Small intestine (tissue), 7 donors: ENCODE data around the gene PTPRR. TPM values are rescaled to one million over a fixed set of nuclear protein-coding genes. Genes with fewer than 3 reads are reported as not detected.
A peak's percentile ranks its signal among the peaks of the same experiment; 100 is the strongest.

Source experiments
- DNase-seq, 2 donors: peaks; one replicate each; pipeline versions ENCODE4 v3.0.0 to v3.0.0-alpha.2; 2013
- FAIRE-seq: peaks from 2 replicates; lab custom pipeline; 2012; peaks lifted over from hg19 to GRCh38; lab: Jason Lieb, UNC
- H3K27ac ChIP-seq, 3 donors: one replicate each; pipeline ENCODE4 v1.5.1; 2013; ENCODE audit warnings: low read length in 2 of 3, mild to moderate bottlenecking in 2 of 3, control low read depth in 1 of 3, inconsistent platforms in 1 of 3, low read depth in 1 of 3, moderate library complexity in 1 of 3
- H3K27me3 ChIP-seq, 3 donors: one replicate each; pipeline ENCODE4 v1.6.1; 2013; ENCODE audit warnings: low read length in 3 of 3, inconsistent platforms in 1 of 3; ENCODE audit not compliant: control insufficient read depth in 3 of 3, insufficient read depth in 3 of 3
- H3K36me3 ChIP-seq, 3 donors: one replicate each; pipeline ENCODE4 v1.6.1; 2013; ENCODE audit warnings: low read length in 3 of 3, inconsistent platforms in 1 of 3, low read depth in 1 of 3, mild to moderate bottlenecking in 1 of 3, moderate library complexity in 1 of 3; ENCODE audit not compliant: control insufficient read depth in 3 of 3, insufficient read depth in 2 of 3
- H3K4me1 ChIP-seq, 3 donors: one replicate each; pipeline ENCODE4 v1.6.1; 2013; ENCODE audit warnings: low read length in 2 of 3, inconsistent platforms in 1 of 3, low read depth in 1 of 3, mild to moderate bottlenecking in 1 of 3, moderate library complexity in 1 of 3; ENCODE audit not compliant: control insufficient read depth in 3 of 3, insufficient read depth in 2 of 3
- H3K4me3 ChIP-seq, 3 donors: one replicate each; pipeline ENCODE4 v1.5.1; 2013; ENCODE audit warnings: low read length in 3 of 3, control low read depth in 1 of 3, inconsistent platforms in 1 of 3, low read depth in 1 of 3, mild to moderate bottlenecking in 1 of 3, moderate library complexity in 1 of 3
- H3K9me3 ChIP-seq, 2 donors: one replicate each; pipeline ENCODE4 v1.6.1; 2013; ENCODE audit warnings: low read depth in 1 of 2, low read length in 1 of 2; ENCODE audit not compliant: control insufficient read depth in 2 of 2, insufficient read depth in 1 of 2
- WGBS, 3 donors: extraction: QIAGEN DNeasy Blood & Tissue Kit; methylation state at CpG; one replicate each; pipeline ENCODE4 v1.1.7; 2013; 5-methylcytosine and 5-hydroxymethylcytosine counted together
- polyA plus RNA-seq, 4 donors: library from polyadenylated mRNA; stranded (reverse) in 3 of 4; unstranded in 1 of 4; fragments of 200-250 nt in 3 of 4; fragments of 120-200 nt in 1 of 4; gene quantifications; one replicate each; pipeline versions ENCODE4 v1.2.1 to v1.2.3, GENCODE V29; 2013
- donor health status: healthy with polysubstance abuse.
- donor health status: control.
- donor health status: control.
- donor health status: Bipolar disorder and iron deficiency.
- donor health status: healthy.

Gene PTPRR
- polyA plus RNA-seq, 4 donors: 0.84 to 18.9 (median 5.4) TPM

DNA sequence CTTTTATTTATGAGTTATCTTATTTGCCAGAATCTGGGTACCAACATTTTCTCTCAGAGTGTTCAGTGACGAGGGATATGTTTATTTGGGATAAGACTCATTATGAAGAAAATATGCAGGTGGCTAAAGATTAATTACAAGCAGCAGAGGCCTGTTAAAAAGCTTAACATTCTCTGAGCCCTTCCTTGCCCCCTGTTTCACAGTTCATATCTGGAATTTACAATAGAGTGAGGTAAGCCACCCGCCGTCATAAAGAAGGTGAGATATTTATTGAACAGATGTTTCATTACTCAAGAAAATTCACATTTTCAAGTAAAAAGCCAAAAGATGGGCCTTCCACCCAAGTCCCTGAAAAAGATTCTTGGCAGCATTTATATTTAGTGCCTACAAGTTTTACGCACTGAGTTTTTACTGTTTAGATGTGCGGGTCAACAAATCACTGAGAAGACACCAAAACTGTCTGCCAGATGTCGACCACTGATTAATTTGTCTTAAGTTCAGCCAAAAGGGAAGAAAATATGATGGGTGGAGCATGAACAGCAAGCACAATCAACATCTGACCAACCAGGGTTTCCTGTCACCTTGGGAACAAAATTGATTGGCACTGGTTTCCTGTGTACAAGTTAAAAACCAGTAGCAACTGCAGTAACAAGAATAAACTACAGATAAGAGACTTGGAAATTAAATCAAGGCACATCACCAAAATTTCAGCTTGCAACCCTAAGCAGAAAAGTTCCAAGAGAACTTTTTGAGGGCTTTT lies 197.8 kb downstream of the PTPRR start:
- DNase-seq: no peak
- H3K27me3 ChIP-seq: no peaks in the 10 kb centered on the region
- FAIRE-seq: no peak
- peak overlapping the region in 1 of 3 donors; percentile 24 for H3K27ac ChIP-seq
- H3K4me1 ChIP-seq: no peaks in the 10 kb centered on the region
- H3K36me3 ChIP-seq: no peaks in the 10 kb centered on the region
- no peaks in the 10 kb centered on the region for H3K9me3 ChIP-seq
- 56 to 76% (median 61%) methylated on average over 6 of the region's 6 CpGs for WGBS, 3 donors
- H3K4me3 ChIP-seq: no peak overlapping the region

DNA sequence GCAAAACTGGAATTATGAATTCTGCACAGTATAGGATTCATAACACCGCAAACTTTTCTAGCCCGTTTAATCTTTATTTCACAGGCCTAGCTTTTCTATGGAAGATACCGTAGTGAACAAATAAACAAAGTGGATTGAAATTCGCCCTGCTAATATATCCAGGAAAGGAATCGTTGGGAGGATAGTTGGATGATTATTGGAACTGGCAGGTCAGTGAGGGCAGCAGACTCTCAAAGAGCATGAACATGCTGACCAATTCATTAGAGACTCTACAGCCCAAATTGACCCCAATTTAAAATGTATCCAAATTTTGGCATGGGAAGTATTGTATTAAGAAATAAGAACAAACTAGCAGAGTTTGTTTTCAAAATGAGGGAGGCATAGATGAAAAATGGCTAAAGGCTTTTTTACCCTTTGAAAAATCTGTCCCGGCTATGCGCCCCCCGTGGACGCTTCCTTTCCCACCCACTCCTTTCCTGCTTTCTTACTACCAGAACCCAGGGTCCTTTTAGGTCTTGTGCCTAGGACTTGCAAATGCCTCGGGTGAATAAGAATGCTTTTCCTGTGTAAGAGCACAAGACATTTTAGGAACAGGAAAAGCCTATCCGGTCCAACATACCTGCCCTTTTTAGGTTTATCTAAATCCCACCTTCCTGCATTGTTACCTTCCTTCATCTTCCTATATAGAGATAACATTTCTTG lies 198.7 kb downstream of the PTPRR start:
- H3K27me3 ChIP-seq: no peaks in the 10 kb centered on the region
- FAIRE-seq (no peak), DNase-seq (no peak)
- WGBS, 3 donors: 74 to 85% (median 83%) methylated on average over 11 of the region's 11 CpGs
- no peak overlapping the region for H3K4me3 ChIP-seq
- H3K9me3 ChIP-seq: no peaks in the 10 kb centered on the region
- no peaks in the 10 kb centered on the region for H3K36me3 ChIP-seq
- no peaks in the 10 kb centered on the region for H3K4me1 ChIP-seq
- H3K27ac ChIP-seq: no peak overlapping the region

DNA sequence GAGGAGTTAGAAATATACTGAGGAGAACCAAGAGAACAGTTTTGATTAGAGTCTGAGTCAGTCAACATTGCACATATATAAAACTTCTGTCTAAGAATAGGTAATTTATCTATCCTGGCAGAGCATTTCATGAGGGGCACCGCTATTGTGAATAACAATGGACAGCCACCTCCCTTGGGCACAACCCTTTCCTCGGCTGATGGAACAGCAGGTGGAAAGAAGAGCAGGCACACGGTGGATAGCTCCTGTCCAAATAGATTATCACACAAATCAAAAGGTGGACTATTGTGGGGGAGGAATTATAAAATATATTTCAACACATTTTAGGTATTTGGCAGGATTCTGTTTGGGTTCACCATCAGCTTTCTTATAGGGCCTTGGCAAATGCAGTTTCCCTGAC lies 199.3 kb downstream of the PTPRR start:
- 64 to 75% (median 73%) methylated on average over 3 of the region's 3 CpGs for WGBS, 3 donors
- no peak overlapping the region for H3K4me3 ChIP-seq
- H3K27me3 ChIP-seq: no peaks in the 10 kb centered on the region
- no peaks in the 10 kb centered on the region for H3K4me1 ChIP-seq
- no peaks in the 10 kb centered on the region for H3K9me3 ChIP-seq
- DNase-seq: no peak
- no peaks in the 10 kb centered on the region for H3K36me3 ChIP-seq
- FAIRE-seq: no peak
- H3K27ac ChIP-seq: no peak overlapping the region

- no peaks in the 10 kb centered on the region for H3K9me3 ChIP-seq
- H3K27ac ChIP-seq: no peak overlapping the region
- peak overlapping the region in 1 of 3 donors; percentile 17 for H3K4me3 ChIP-seq
- DNase-seq (peak; percentile 23 to 46), FAIRE-seq (no peak)
- H3K27me3 ChIP-seq: no peaks in the 10 kb centered on the region
- 24 to 28% (median 27%) methylated on average over 19 of the region's 19 CpGs for WGBS, 3 donors
- H3K4me1 ChIP-seq: no peaks in the 10 kb centered on the region
- H3K36me3 ChIP-seq: no peaks in the 10 kb centered on the region
Measured at GRCh38 chr12:70719672-70720420, 200.7 kb downstream of the PTPRR start.

GRCh38 chr12:70719071-70719470 lies 201.5 kb downstream of the PTPRR start:
- no peak for DNase-seq
- no peak overlapping the region for H3K4me3 ChIP-seq
- no peaks in the 10 kb centered on the region for H3K4me1 ChIP-seq
- no peak overlapping the region for H3K27ac ChIP-seq
- no peaks in the 10 kb centered on the region for H3K27me3 ChIP-seq
- H3K9me3 ChIP-seq: no peaks in the 10 kb centered on the region
- H3K36me3 ChIP-seq: no peaks in the 10 kb centered on the region
- WGBS, 3 donors: 83 to 84% (median 83%) methylated on average over 12 of the region's 12 CpGs
- FAIRE-seq: no peak

- Histone ChIP-seq H3K36me3 (no peaks in the 10 kb centered on the region), H3K4me1 (peaks cover 0 to 3% (median 0%) of the 10 kb centered on the region in 3 donors), H3K27me3 (no peaks in the 10 kb centered on the region), H3K4me3 (no peak overlapping the region), H3K27ac (no peak overlapping the region), H3K9me3 (no peaks in the 10 kb centered on the region)
- WGBS, 3 donors: 40 to 60% (median 45%) methylated on average over 3 of the region's 3 CpGs
- peak in 1 of 2 donors; percentile 27 for DNase-seq
- FAIRE-seq: no peak
Measured at GRCh38 chr12:70711831-70712230, 208.7 kb downstream of the PTPRR start.

DNA sequence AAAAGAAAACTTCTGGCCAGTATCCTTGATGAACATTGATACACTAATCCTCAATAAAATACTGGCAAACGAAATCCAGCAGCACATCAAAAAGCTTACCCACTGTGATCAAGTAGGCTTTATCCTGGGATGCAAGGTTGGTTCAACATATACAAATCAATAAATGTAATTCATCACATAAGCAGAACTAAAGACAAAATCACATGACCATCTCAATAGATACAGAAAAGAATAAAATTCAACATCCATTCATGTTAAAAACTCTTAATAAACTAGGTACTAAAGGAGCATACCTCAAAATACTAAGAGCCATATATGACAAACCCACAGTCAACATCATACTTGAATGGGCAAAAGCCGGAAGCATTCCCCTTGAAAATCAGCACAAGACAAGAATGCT lies 211.5 kb downstream of the PTPRR start:
- Histone ChIP-seq H3K9me3 (no peaks in the 10 kb centered on the region), H3K4me3 (no peak overlapping the region), H3K36me3 (no peaks in the 10 kb centered on the region), H3K27me3 (no peaks in the 10 kb centered on the region), H3K27ac (no peak overlapping the region), H3K4me1 (peaks cover 0 to 3% (median 0%) of the 10 kb centered on the region in 3 donors)
- DNase-seq (no peak), FAIRE-seq (no peak)
- 56 to 69% (median 59%) methylated on average over 2 of the region's 2 CpGs for WGBS, 3 donors

GRCh38 chr12:70706611-70707010 lies 213.9 kb downstream of the PTPRR start:
- Histone ChIP-seq H3K4me1 (no peaks in the 10 kb centered on the region), H3K36me3 (no peaks in the 10 kb centered on the region), H3K27me3 (no peaks in the 10 kb centered on the region), H3K27ac (no peak overlapping the region), H3K9me3 (no peaks in the 10 kb centered on the region), H3K4me3 (no peak overlapping the region)
- WGBS, 3 donors: 29 to 61% (median 45%) methylated on average over 2 of the region's 2 CpGs
- FAIRE-seq: no peak
- peak; percentile 64 to 72 for DNase-seq
